PC-9 (cell line): ENCODE data around the gene OLFML2A. TPM values are rescaled to one million over a fixed set of nuclear protein-coding genes. Genes with fewer than 3 reads are reported as not detected.

Experiments
- BruUV-seq: library from RNA; stranded (reverse); fragments of 400-500 nt; replicated peaks from 2 replicates; lab custom pipeline; 2021; lab: Mats Ljungman, UMichigan
- CTCF ChIA-PET: fragments of 300-600 bp; sonication (Branson Sonifier 250); formaldehyde crosslinking; loops from one replicate; lab custom pipeline; 2022; ENCODE audit warnings: antibody characterized with exemption; lab: Charles Lee
- POLR2A ChIA-PET: fragments of 300-600 bp; sonication (Branson Sonifier 250); formaldehyde crosslinking; loops from one replicate; lab custom pipeline; 2022; ENCODE audit warnings: antibody characterized with exemption; ENCODE audit not compliant: unreplicated experiment; lab: Charles Lee
- DNase-seq, 2 experiments: peaks; one replicate each; pipeline versions ENCODE4 v3.0.0 to v3.0.0-alpha.2; 2015 to 2022; ENCODE audit warnings: mixed read lengths in 1 of 2
- H2AFZ ChIP-seq: fragments of 200-600 bp; sonication (generic); 2 replicates; pipeline ENCODE4 v1.8.1; 2017; ENCODE audit warnings: antibody characterized with exemption
- H3F3A ChIP-seq: fragments of 200-600 bp; sonication (generic); 2 replicates; pipeline ENCODE4 v1.8.1; 2017; ENCODE audit warnings: antibody characterized with exemption, mild to moderate bottlenecking, low read depth; ENCODE audit not compliant: insufficient read depth
- H3K27ac ChIP-seq: fragments of 200-600 bp; sonication (generic); 2 replicates; pipeline ENCODE4 v1.6.1; 2016; ENCODE audit warnings: mixed run types
- H3K27me3 ChIP-seq: fragments of 200-600 bp; sonication (generic); 2 replicates; pipeline ENCODE4 v1.6.1; 2016; ENCODE audit warnings: low read depth, mixed run types; ENCODE audit not compliant: insufficient read depth
- H3K36me3 ChIP-seq: fragments of 200-600 bp; sonication (generic); 2 replicates; pipeline ENCODE4 v1.6.1; 2016; ENCODE audit warnings: low read depth, mixed run types
- H3K4me1 ChIP-seq: fragments of 200-600 bp; sonication (generic); replicated peaks from 2 replicates; pipeline ENCODE4 v1.6.1; 2016; ENCODE audit warnings: mixed run types; ENCODE audit not compliant: insufficient read depth
- H3K4me2 ChIP-seq: fragments of 200-600 bp; sonication (generic); 2 replicates; pipeline ENCODE4 v1.6.1; 2017; ENCODE audit warnings: mixed run types
- H3K4me3 ChIP-seq: fragments of 200-600 bp; sonication (generic); 2 replicates; pipeline ENCODE4 v1.6.1; 2016; ENCODE audit warnings: mixed run types
- H3K79me2 ChIP-seq: fragments of 200-600 bp; sonication (generic); 2 replicates; pipeline ENCODE4 v1.6.1; 2017; ENCODE audit warnings: low read depth, mixed run types
- H3K9me2 ChIP-seq: fragments of 200-600 bp; sonication (generic); 2 replicates; pipeline ENCODE4 v1.8.1; 2017; ENCODE audit warnings: mild to moderate bottlenecking; ENCODE audit not compliant: insufficient read depth
- H3K9me3 ChIP-seq: fragments of 200-600 bp; sonication (generic); 2 replicates; pipeline ENCODE4 v1.8.1; 2016; ENCODE audit warnings: low read depth; ENCODE audit not compliant: insufficient read depth
- H4K20me1 ChIP-seq: fragments of 200-600 bp; sonication (generic); 2 replicates; pipeline ENCODE4 v1.8.1; 2017; ENCODE audit not compliant: insufficient read depth
- EZH2 ChIP-seq: fragments of 200-600 bp; sonication (generic); IDR thresholded peaks from 2 replicates; pipeline ENCODE4 v1.8.0; 2017; ENCODE audit warnings: antibody characterized with exemption, low read depth
- intact Hi-C: fragments of 100-400 bp; cut with micrococcal nuclease; formaldehyde crosslinking; loops from one replicate; pipeline ENCODE4 v1.10.0; 2022; ENCODE audit not compliant: unreplicated experiment
- total RNA-seq: library from RNA; stranded (reverse); gene quantifications from 2 replicates; pipeline ENCODE4 v1.2.3, GENCODE V29; 2021
- TF ChIP-seq, protein P1 (sequence below): fragments of 200-600 bp; sonication (generic); conservative IDR thresholded peaks from 2 replicates; pipeline ENCODE4 v1.6.1; 2017; ENCODE audit warnings: mixed run types, antibody characterized with exemption, mild to moderate bottlenecking, moderate library complexity

Gene OLFML2A
- total RNA-seq, 1 experiment from 2014 or later: 5.7 TPM

DNA sequence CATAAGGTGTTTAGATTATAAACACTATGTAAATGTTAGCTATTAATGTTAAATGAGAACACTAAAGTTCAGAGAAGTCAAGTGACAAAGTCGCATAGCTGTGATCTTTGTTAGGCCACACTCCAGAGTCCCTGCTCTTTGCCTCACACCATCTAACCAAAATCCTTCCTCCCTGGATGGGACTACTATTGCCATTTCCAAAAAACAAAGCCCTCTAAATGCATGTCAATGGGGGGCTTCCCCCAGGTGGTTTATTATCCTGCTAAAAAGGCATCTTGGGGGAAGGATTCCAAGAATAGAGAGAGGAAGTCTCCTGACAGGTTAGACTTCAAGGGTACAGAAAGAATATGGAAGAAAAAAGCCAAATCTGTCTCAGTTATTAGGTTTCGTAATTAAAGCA, 16.2 kb upstream of the OLFML2A start:
- no peak for TF ChIP-seq EZH2
- TF ChIP-seq, protein P1, sequence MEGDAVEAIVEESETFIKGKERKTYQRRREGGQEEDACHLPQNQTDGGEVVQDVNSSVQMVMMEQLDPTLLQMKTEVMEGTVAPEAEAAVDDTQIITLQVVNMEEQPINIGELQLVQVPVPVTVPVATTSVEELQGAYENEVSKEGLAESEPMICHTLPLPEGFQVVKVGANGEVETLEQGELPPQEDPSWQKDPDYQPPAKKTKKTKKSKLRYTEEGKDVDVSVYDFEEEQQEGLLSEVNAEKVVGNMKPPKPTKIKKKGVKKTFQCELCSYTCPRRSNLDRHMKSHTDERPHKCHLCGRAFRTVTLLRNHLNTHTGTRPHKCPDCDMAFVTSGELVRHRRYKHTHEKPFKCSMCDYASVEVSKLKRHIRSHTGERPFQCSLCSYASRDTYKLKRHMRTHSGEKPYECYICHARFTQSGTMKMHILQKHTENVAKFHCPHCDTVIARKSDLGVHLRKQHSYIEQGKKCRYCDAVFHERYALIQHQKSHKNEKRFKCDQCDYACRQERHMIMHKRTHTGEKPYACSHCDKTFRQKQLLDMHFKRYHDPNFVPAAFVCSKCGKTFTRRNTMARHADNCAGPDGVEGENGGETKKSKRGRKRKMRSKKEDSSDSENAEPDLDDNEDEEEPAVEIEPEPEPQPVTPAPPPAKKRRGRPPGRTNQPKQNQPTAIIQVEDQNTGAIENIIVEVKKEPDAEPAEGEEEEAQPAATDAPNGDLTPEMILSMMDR: no peak
- H3K4me3 ChIP-seq: no peak overlapping the region
- no peaks in the 10 kb centered on the region for H3K9me2 ChIP-seq
- H3K36me3 ChIP-seq: no peaks in the 10 kb centered on the region
- H3K79me2 ChIP-seq: peaks cover 93% of the 10 kb centered on the region
- H3K4me1 ChIP-seq: peaks cover 7% of the 10 kb centered on the region
- no peak overlapping the region for H2AFZ ChIP-seq
- no TSS peak for BruUV-seq
- no peaks in the 10 kb centered on the region for H3K9me3 ChIP-seq
- intact Hi-C loops: no loop called here
- no peak for DNase-seq
- no peak overlapping the region for H3K27ac ChIP-seq
- no peaks in the 10 kb centered on the region for H3K27me3 ChIP-seq
- H3F3A ChIP-seq: peaks cover 23% of the 10 kb centered on the region
- POLR2A ChIA-PET: no interaction called here
- CTCF ChIA-PET: no interaction called here
- H3K4me2 ChIP-seq: no peak overlapping the region
- H4K20me1 ChIP-seq: peaks cover 29% of the 10 kb centered on the region

DNA sequence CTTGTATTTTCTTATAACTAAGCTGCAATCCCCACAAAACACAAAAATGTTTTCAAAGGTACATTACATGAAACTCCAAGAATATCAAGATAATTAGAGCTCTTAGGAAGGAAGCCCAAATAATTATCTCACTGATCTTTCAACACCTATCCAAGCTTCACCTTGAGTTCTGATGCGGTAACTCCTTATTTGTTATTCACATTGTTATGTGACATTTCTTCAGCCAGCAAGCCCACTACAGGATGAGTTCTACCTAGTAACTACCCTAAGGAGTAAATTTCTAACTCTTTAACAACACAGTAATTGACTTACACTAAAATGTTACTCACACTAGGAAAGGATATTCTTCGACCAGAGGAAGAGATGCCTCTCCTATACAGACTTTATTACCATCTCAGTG, 15.7 kb upstream of the OLFML2A start:
- CTCF ChIA-PET: no interaction called here
- no peak overlapping the region for H3K27ac ChIP-seq
- intact Hi-C loops: no loop called here
- H4K20me1 ChIP-seq: peaks cover 30% of the 10 kb centered on the region
- H3K4me3 ChIP-seq: no peak overlapping the region
- H2AFZ ChIP-seq: no peak overlapping the region
- no peaks in the 10 kb centered on the region for H3K27me3 ChIP-seq
- peaks cover 23% of the 10 kb centered on the region for H3F3A ChIP-seq
- H3K4me2 ChIP-seq: no peak overlapping the region
- no peak for TF ChIP-seq EZH2
- TF ChIP-seq, protein P1: no peak
- peaks cover 7% of the 10 kb centered on the region for H3K4me1 ChIP-seq
- no peaks in the 10 kb centered on the region for H3K36me3 ChIP-seq
- peaks cover 93% of the 10 kb centered on the region for H3K79me2 ChIP-seq
- DNase-seq: no peak
- no peaks in the 10 kb centered on the region for H3K9me2 ChIP-seq
- no TSS peak for BruUV-seq
- H3K9me3 ChIP-seq: no peaks in the 10 kb centered on the region
- POLR2A ChIA-PET: no interaction called here

DNA sequence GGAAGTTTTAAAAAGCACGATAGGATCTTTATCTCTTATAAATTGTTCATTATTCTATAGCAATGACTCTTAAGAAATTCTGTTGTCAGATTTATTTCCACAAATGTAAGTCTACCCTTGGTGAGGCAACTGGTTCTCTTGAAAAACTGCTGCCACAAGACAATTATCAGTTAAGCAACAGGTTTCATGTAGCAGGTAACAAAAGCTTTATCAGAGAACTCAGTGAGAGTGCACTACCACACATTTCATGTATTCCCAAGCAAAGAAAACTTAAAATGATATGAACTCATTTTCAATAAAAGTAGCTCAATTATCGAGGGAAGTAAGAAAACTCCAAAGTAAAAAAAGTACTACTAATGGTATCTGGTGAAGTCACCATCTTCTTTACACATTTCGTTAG, 15.2 kb upstream of the OLFML2A start:
- Histone ChIP-seq H2AFZ (no peak overlapping the region), H3F3A (peaks cover 23% of the 10 kb centered on the region), H3K27ac (no peak overlapping the region), H3K4me2 (no peak overlapping the region), H3K79me2 (peaks cover 94% of the 10 kb centered on the region), H3K27me3 (no peaks in the 10 kb centered on the region), H3K9me2 (no peaks in the 10 kb centered on the region), H4K20me1 (peaks cover 33% of the 10 kb centered on the region), H3K4me3 (no peak overlapping the region), H3K36me3 (no peaks in the 10 kb centered on the region), H3K4me1 (peaks cover 8% of the 10 kb centered on the region), H3K9me3 (no peaks in the 10 kb centered on the region)
- no peak for DNase-seq
- ChIA-PET POLR2A (no interaction called here), CTCF (no interaction called here)
- intact Hi-C loops: no loop called here
- BruUV-seq: no TSS peak
- TF ChIP-seq, protein P1: no peak
- TF ChIP-seq EZH2: no peak
